Activated B cell treated with CpG ODN at 0.5 μM for 24 hours (primary cell): Measurements from ENCODE around the gene MPDZ. TPM values are rescaled to one million over a fixed set of nuclear protein-coding genes. Genes with fewer than 3 reads are reported as not detected.

ENCODE experiments used
- ATAC-seq: fragments of 200-7000 bp; cut with Tn5 transposase; one replicate; pipeline ENCODE4 v1.10.0; 2021; ENCODE audit warnings: low read depth, mild to moderate bottlenecking, moderate library complexity
- CTCF ChIA-PET: fragments of 350-600 bp; sonication (Branson Sonifier 250); formaldehyde crosslinking; loops from one replicate; lab custom pipeline; 2021; ENCODE audit warnings: antibody characterized with exemption; lab: Charles Lee
- POLR2A ChIA-PET: fragments of 350-600 bp; sonication (Branson Sonifier 250); formaldehyde crosslinking; loops from one replicate; lab custom pipeline; 2021; ENCODE audit warnings: antibody characterized with exemption; lab: Charles Lee
- DNase-seq: peaks from one replicate; pipeline ENCODE4 v3.0.0; 2022
- H3K27ac Mint-ChIP-seq: one replicate; pipeline ENCODE4 v1.8.0; 2020; ENCODE audit warnings: mixed read lengths
- H3K27me3 Mint-ChIP-seq: one replicate; pipeline ENCODE4 v1.8.0; 2021; ENCODE audit warnings: mixed read lengths
- H3K36me3 Mint-ChIP-seq: one replicate; pipeline ENCODE4 v1.8.0; 2021; ENCODE audit warnings: low read depth, mixed read lengths
- H3K4me1 Mint-ChIP-seq: one replicate; pipeline ENCODE4 v1.8.0; 2021; ENCODE audit warnings: mixed read lengths
- H3K4me3 Mint-ChIP-seq: one replicate; pipeline ENCODE4 v1.8.0; 2020; ENCODE audit warnings: mild to moderate bottlenecking, mixed read lengths
- H3K9me3 Mint-ChIP-seq: one replicate; pipeline ENCODE4 v1.8.0; 2020; ENCODE audit warnings: mixed read lengths
- CTCF ChIP-seq: fragments of 200-600 bp; IDR thresholded peaks from one replicate; pipeline ENCODE4 v1.8.0; 2022; ENCODE audit warnings: antibody characterized with exemption, mild to moderate bottlenecking
- intact Hi-C: fragments of 100-400 bp; cut with micrococcal nuclease; formaldehyde crosslinking; loops from one replicate; pipeline ENCODE4 v1.15.1; 2024
- total RNA-seq: library from RNA; stranded (reverse); gene quantifications from 2 replicates; pipeline ENCODE4 v1.2.3, GENCODE V29; 2022

MPDZ gene
- total RNA-seq: not detected in 2 replicates

- Mint-ChIP-seq H3K4me3 (no peak within 1 kb of the TSS), H3K27me3 (peaks cover 18% of the 10 kb centered on the region), H3K36me3 (no peaks in the 10 kb centered on the region), H3K27ac (no peak within 1 kb of the TSS), H3K9me3 (no peaks in the 10 kb centered on the region), H3K4me1 (no peaks in the 10 kb centered on the region)
- DNase-seq (no peak), ATAC-seq (no peak)
- no peak for TF ChIP-seq CTCF
- CTCF ChIA-PET: no interaction called here
- intact Hi-C loops: no loop called here
- POLR2A ChIA-PET: no interaction called here
Measured at GRCh38 chr9:13279284-13280141, at the start of gene MPDZ. Gene MPDZ (minus strand): TSS chr9:13279692. CDS start chr9:13250315, 29,377 bp downstream.

- DNase-seq (no peak), ATAC-seq (no peak)
- intact Hi-C loops: no loop called here
- H3K27ac Mint-ChIP-seq: no peak overlapping the region
- no peaks in the 10 kb centered on the region for H3K27me3 Mint-ChIP-seq
- H3K4me1 Mint-ChIP-seq: no peaks in the 10 kb centered on the region
- ChIA-PET POLR2A (no interaction called here), CTCF (no interaction called here)
- no peak for TF ChIP-seq CTCF
- H3K9me3 Mint-ChIP-seq: no peaks in the 10 kb centered on the region
- no peak overlapping the region for H3K4me3 Mint-ChIP-seq
- H3K36me3 Mint-ChIP-seq: no peaks in the 10 kb centered on the region
Measured at GRCh38 chr9:13324988-13325387, 45.5 kb upstream of the MPDZ start.

GRCh38 chr9:13322828-13323550, 43.5 kb upstream of the MPDZ start:
- H3K27ac Mint-ChIP-seq: no peak overlapping the region
- peaks cover 3% of the 10 kb centered on the region for H3K9me3 Mint-ChIP-seq
- ATAC-seq (no peak), DNase-seq (no peak)
- CTCF ChIA-PET: no interaction called here
- TF ChIP-seq CTCF: no peak
- no peak overlapping the region for H3K4me3 Mint-ChIP-seq
- POLR2A ChIA-PET: no interaction called here
- H3K27me3 Mint-ChIP-seq: no peaks in the 10 kb centered on the region
- intact Hi-C loops: no loop called here
- H3K4me1 Mint-ChIP-seq: no peaks in the 10 kb centered on the region
- no peaks in the 10 kb centered on the region for H3K36me3 Mint-ChIP-seq

GRCh38 chr9:13318027-13318426, 38.5 kb upstream of the MPDZ start:
- TF ChIP-seq CTCF: no peak
- POLR2A ChIA-PET: no interaction called here
- CTCF ChIA-PET: no interaction called here
- H3K27me3 Mint-ChIP-seq: no peaks in the 10 kb centered on the region
- H3K27ac Mint-ChIP-seq: no peak overlapping the region
- ATAC-seq (no peak), DNase-seq (no peak)
- peaks cover 5% of the 10 kb centered on the region for H3K9me3 Mint-ChIP-seq
- intact Hi-C loops: no loop called here
- H3K36me3 Mint-ChIP-seq: no peaks in the 10 kb centered on the region
- H3K4me3 Mint-ChIP-seq: no peak overlapping the region
- no peaks in the 10 kb centered on the region for H3K4me1 Mint-ChIP-seq

GRCh38 chr9:13296972-13297371, 17.5 kb upstream of the MPDZ start:
- H3K27ac Mint-ChIP-seq: no peak overlapping the region
- intact Hi-C loops: no loop called here
- no peak for DNase-seq
- no peaks in the 10 kb centered on the region for H3K27me3 Mint-ChIP-seq
- no peak for ATAC-seq
- TF ChIP-seq CTCF: no peak
- peaks cover 6% of the 10 kb centered on the region for H3K9me3 Mint-ChIP-seq
- ChIA-PET POLR2A (no interaction called here), CTCF (no interaction called here)
- no peaks in the 10 kb centered on the region for H3K4me1 Mint-ChIP-seq
- H3K4me3 Mint-ChIP-seq: no peak overlapping the region
- H3K36me3 Mint-ChIP-seq: no peaks in the 10 kb centered on the region
